ENCODE measurements around the gene SERPING1.
A peak's percentile ranks its signal among the peaks of the same experiment; 100 is the strongest.

Gene SERPING1

GRCh38 chr11:57656885-57657193, 59.4 kb downstream of the SERPING1 start:
- DNase-seq, result no peak

GRCh38 chr11:57657194-57658022, 59.9 kb downstream of the SERPING1 start, which contains the start of gene CLP1:
CLP1 (plus strand) TSS chr11:57657762; CDS start chr11:57659477, 1,715 bp downstream.
- DNase-seq, result peak; percentile 99

- DNase-seq, result no peak
These were observed 60.5 kb downstream of the SERPING1 start for GRCh38 chr11:57658023-57658361.

- no peak for DNase-seq
These were observed 62.2 kb downstream of the SERPING1 start for GRCh38 chr11:57659669-57660068.

- no peak for DNase-seq
These were observed 65.4 kb downstream of the SERPING1 start for GRCh38 chr11:57662893-57663292.

GRCh38 chr11:57663975-57664374, 66.5 kb downstream of the SERPING1 start:
- DNase-seq, result no peak
